HEK293 (cell line): ENCODE data around the gene WDR3.
"Not testable (repeated sequence)": the region's sequence is repeated elsewhere in the genome, so short reads cannot be mapped to it uniquely, and the experiment has no call there.

Source experiments
- CTCF ChIA-PET: fragments of 350-600 bp; formaldehyde crosslinking; extraction: SDS; loops from one replicate; lab custom pipeline; 2021; ENCODE audit warnings: antibody characterized with exemption; lab: Yijun Ruan, JAX
- POLR2A ChIA-PET: fragments of 300-600 bp; formaldehyde crosslinking; extraction: SDS; loops from one replicate; lab custom pipeline; 2020; ENCODE audit warnings: antibody characterized with exemption, inconsistent platforms; lab: Yijun Ruan, JAX
- H3K27ac ChIP-seq: fragments of 200-500 bp; sonication (Bioruptor generic); 2 replicates; pipeline ENCODE4 v1.5.1; 2014; ENCODE audit warnings: low read depth, low read length, control low read depth, inconsistent platforms; ENCODE audit errors: extremely low read depth
- H3K36me3 ChIP-seq, 2 experiments: fragments of 200-500 bp in 1 of 2; sonication (Bioruptor generic) in 1 of 2; 1 replicate in 1 of 2; 2 replicates in 1 of 2; pipeline ENCODE4 v1.5.1; 2014 to 2017; ENCODE audit warnings: inconsistent platforms in 2 of 2, low read length in 2 of 2; ENCODE audit not compliant: control insufficient read depth in 2 of 2, insufficient read depth in 1 of 2
- H3K4me1 ChIP-seq: fragments of 200-500 bp; sonication (Bioruptor generic); 2 replicates; pipeline ENCODE4 v1.5.1; 2014; ENCODE audit warnings: mild to moderate bottlenecking, low read length, inconsistent platforms; ENCODE audit not compliant: control insufficient read depth, insufficient read depth
- H3K4me3 ChIP-seq: 2 replicates; pipeline ENCODE4 v1.5.1; 2011; ENCODE audit warnings: low read depth, mild to moderate bottlenecking, control low read depth, low read length, moderate library complexity
- H3K9me3 ChIP-seq: fragments of 200-500 bp; sonication (Bioruptor generic); 2 replicates; pipeline ENCODE4 v1.5.1; 2014; ENCODE audit warnings: low read depth, low read length, inconsistent platforms; ENCODE audit not compliant: control insufficient read depth, insufficient read depth
- BCL11A ChIP-seq: fragments of 450-650 bp; formaldehyde crosslinking; IDR thresholded peaks from 2 replicates; pipeline ENCODE4 v1.5.1; 2016; ENCODE audit warnings: low read depth, missing biosample characterization, missing genetic modification characterization
- GLI4 ChIP-seq: fragments of 450-650 bp; formaldehyde crosslinking; IDR thresholded peaks from 2 replicates; pipeline ENCODE4 v1.5.1; 2016; ENCODE audit warnings: missing biosample characterization, missing genetic modification characterization
- ZBTB8A ChIP-seq: fragments of 450-650 bp; formaldehyde crosslinking; IDR thresholded peaks from 2 replicates; pipeline ENCODE4 v1.5.1; 2016; ENCODE audit warnings: missing biosample characterization, missing genetic modification characterization
- ZFHX2 ChIP-seq: fragments of 450-650 bp; formaldehyde crosslinking; conservative IDR thresholded peaks from 2 replicates; pipeline ENCODE4 v1.5.1; 2016; ENCODE audit warnings: missing biosample characterization, missing genetic modification characterization
- ZNF138 ChIP-seq: fragments of 450-650 bp; formaldehyde crosslinking; IDR thresholded peaks from 2 replicates; pipeline ENCODE4 v1.5.1; 2016; ENCODE audit warnings: missing biosample characterization, missing genetic modification characterization, borderline replicate concordance
- ZNF140 ChIP-seq: fragments of 450-650 bp; formaldehyde crosslinking; IDR thresholded peaks from 2 replicates; pipeline ENCODE4 v1.5.1; 2016; ENCODE audit warnings: missing biosample characterization, missing genetic modification characterization
- ZNF157 ChIP-seq: fragments of 450-650 bp; formaldehyde crosslinking; IDR thresholded peaks from 2 replicates; pipeline ENCODE4 v1.5.1; 2016; ENCODE audit warnings: missing biosample characterization, missing genetic modification characterization
- ZNF174 ChIP-seq: fragments of 450-650 bp; formaldehyde crosslinking; IDR thresholded peaks from 2 replicates; pipeline ENCODE4 v1.5.0; 2017; ENCODE audit warnings: missing biosample characterization, mild to moderate bottlenecking, missing genetic modification characterization
- ZNF202 ChIP-seq: fragments of 450-650 bp; formaldehyde crosslinking; IDR thresholded peaks from 2 replicates; pipeline ENCODE4 v1.5.1; 2016; ENCODE audit warnings: missing biosample characterization, missing genetic modification characterization, borderline replicate concordance
- ZNF311 ChIP-seq: fragments of 450-650 bp; formaldehyde crosslinking; IDR thresholded peaks from 2 replicates; pipeline ENCODE4 v1.5.1; 2017; ENCODE audit warnings: missing biosample characterization, missing genetic modification characterization, borderline replicate concordance
- ZNF366 ChIP-seq: fragments of 450-650 bp; formaldehyde crosslinking; conservative IDR thresholded peaks from 2 replicates; pipeline ENCODE4 v1.5.1; 2016; ENCODE audit warnings: missing biosample characterization, missing genetic modification characterization
- ZNF433 ChIP-seq: fragments of 450-650 bp; formaldehyde crosslinking; IDR thresholded peaks from 2 replicates; pipeline ENCODE4 v1.5.1; 2016; ENCODE audit warnings: missing biosample characterization, missing genetic modification characterization, low read depth
- ZNF48 ChIP-seq: fragments of 450-650 bp; formaldehyde crosslinking; IDR thresholded peaks from 2 replicates; pipeline ENCODE4 v1.5.1; 2016; ENCODE audit warnings: missing biosample characterization, missing genetic modification characterization
- ZNF521 ChIP-seq: fragments of 450-650 bp; formaldehyde crosslinking; IDR thresholded peaks from 2 replicates; pipeline ENCODE4 v1.5.1; 2017; ENCODE audit warnings: missing biosample characterization, mild to moderate bottlenecking, missing genetic modification characterization
- ZNF658 ChIP-seq: fragments of 450-650 bp; formaldehyde crosslinking; IDR thresholded peaks from 2 replicates; pipeline ENCODE4; 2016; ENCODE audit warnings: missing biosample characterization, missing genetic modification characterization
- ZNF692 ChIP-seq: fragments of 450-650 bp; formaldehyde crosslinking; IDR thresholded peaks from 2 replicates; pipeline ENCODE4 v1.5.1; 2016; ENCODE audit warnings: missing biosample characterization, missing genetic modification characterization
- ZNF747 ChIP-seq: fragments of 450-650 bp; formaldehyde crosslinking; IDR thresholded peaks from 2 replicates; pipeline ENCODE4 v1.5.1; 2016; ENCODE audit warnings: missing biosample characterization, missing genetic modification characterization
- ZNF792 ChIP-seq: fragments of 450-650 bp; formaldehyde crosslinking; IDR thresholded peaks from 2 replicates; pipeline ENCODE4 v1.5.1; 2016; ENCODE audit warnings: missing biosample characterization, missing genetic modification characterization
- TF ChIP-seq, protein P1 (sequence below): fragments of 450-650 bp; formaldehyde crosslinking; IDR thresholded peaks from 2 replicates; pipeline ENCODE4 v1.5.1; 2016; ENCODE audit warnings: missing biosample characterization, missing genetic modification characterization
- TF ChIP-seq, protein P2 (sequence below): fragments of 450-650 bp; formaldehyde crosslinking; IDR thresholded peaks from 2 replicates; pipeline ENCODE4 v1.5.1; 2016; ENCODE audit warnings: missing biosample characterization, missing genetic modification characterization
- TF ChIP-seq, protein P3 (sequence below): fragments of 450-650 bp; formaldehyde crosslinking; IDR thresholded peaks from 2 replicates; pipeline ENCODE4 v1.5.1; 2016; ENCODE audit warnings: missing biosample characterization, missing genetic modification characterization

Gene WDR3

DNA sequence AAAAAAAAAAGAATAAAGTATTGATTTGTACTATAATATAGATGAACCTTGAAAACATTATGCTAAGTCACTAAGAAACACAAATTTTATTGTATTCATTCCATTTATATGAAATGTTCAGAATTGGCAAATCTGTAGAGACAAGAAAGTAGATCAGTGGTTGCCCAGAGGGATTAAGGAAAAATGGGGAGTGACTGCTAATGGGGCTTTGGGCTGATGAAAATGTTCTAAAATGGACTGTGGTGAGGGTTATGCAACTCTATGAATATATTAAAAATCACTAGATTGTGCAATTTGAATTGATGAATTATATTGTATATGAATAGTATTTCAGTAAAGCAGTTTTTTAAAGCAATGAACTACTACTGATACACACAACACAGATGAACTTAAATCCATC is 10.2 kb upstream of the WDR3 start (continued):
- TF ChIP-seq ZNF140 (tag by site-specific recombination) = no peak

GRCh38 chr1:117921991-117922390 is 7.5 kb upstream of the WDR3 start:
- H3K4me3 ChIP-seq = no peak overlapping the region
- H3K9me3 ChIP-seq = no peaks in the 10 kb centered on the region
- H3K27ac ChIP-seq = no peak overlapping the region
- ChIA-PET CTCF (interaction anchor here (0.7 kb wide), 1 partner anchor 9 kb away, joined by 5 read pairs; no protein-coding TSS in a partner anchor), POLR2A (no interaction called here)
- peaks cover 26 to 34% of the 10 kb centered on the region in 2 experiments for H3K36me3 ChIP-seq
- no peaks in the 10 kb centered on the region for H3K4me1 ChIP-seq
- no peak for TF ChIP-seq BCL11A (tag by site-specific recombination)
- no peak for TF ChIP-seq ZNF433 (tag by site-specific recombination)
- no peak for TF ChIP-seq ZNF174 (tag by site-specific recombination)
- no peak for TF ChIP-seq ZBTB8A (tag by site-specific recombination)
- TF ChIP-seq, protein P1, sequence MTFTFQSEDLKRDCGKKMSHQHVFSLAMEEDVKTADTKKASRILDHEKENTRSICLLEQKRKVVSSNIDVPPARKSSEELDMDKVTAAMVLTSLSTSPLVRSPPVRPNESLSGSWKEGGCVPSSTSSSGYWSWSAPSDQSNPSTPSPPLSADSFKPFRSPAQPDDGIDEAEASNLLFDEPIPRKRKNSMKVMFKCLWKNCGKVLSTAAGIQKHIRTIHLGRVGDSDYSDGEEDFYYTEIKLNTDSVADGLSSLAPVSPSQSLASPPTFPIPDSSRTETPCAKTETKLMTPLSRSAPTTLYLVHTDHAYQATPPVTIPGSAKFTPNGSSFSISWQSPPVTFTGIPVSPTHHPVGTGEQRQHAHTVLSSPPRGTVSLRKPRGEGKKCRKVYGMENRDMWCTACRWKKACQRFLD (tag by site-specific recombination) = no peak
- TF ChIP-seq ZNF521 (tag by site-specific recombination) = no peak

DNA sequence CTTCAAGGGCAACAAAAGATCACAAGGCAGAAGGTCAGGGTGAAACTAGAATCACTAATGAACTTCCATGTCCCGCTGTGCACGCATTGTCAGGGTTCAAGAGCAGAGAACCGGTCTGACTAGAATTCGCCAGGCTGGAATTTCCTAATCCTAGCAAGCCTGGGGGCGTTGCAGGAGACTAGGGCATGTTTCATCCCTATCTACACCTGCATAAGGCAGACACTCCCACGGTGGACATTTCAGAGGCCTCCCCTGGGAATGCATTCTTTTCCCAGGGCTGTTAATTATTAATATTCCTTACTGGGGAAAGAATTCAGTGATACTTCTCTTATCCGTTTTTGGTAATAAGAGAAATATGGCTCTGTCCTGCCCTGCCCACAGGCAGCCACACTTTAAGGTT is 6.8 kb upstream of the WDR3 start:
- H3K4me3 ChIP-seq, H3K27ac ChIP-seq, H3K9me3 ChIP-seq, H3K4me1 ChIP-seq, POLR2A ChIA-PET, CTCF ChIA-PET: not testable (repeated sequence)
- H3K36me3 ChIP-seq = peaks cover 20 to 26% of the 10 kb centered on the region in 2 experiments

- peaks cover 2% of the 10 kb centered on the region; the same call in 1 of the 2 replicates for H3K4me1 ChIP-seq
- CTCF ChIA-PET = interaction anchor here (0.6 to 1.2 kb wide), 3 partner anchors 9 to 168 kb away, joined by 3 to 4 read pairs (median 4); no protein-coding TSS in a partner anchor
- no peak overlapping the region for H3K27ac ChIP-seq
- peaks cover 0 to 3% of the 10 kb centered on the region in 2 experiments; a peak in 1 of 3 replicates for H3K36me3 ChIP-seq
- POLR2A ChIA-PET = no interaction called here
- TF ChIP-seq ZNF202 (tag by site-specific recombination) (no peak), ZNF366 (tag by site-specific recombination) (no peak), ZFHX2 (tag by site-specific recombination) (no peak), ZNF747 (tag by site-specific recombination) (no peak), ZNF157 (no peak), ZNF138 (tag by site-specific recombination) (no peak), ZNF792 (tag by site-specific recombination) (no peak), GLI4 (no peak), ZNF311 (tag by site-specific recombination) (no peak), ZNF48 (tag by site-specific recombination) (no peak), ZNF692 (tag by site-specific recombination) (no peak), ZNF658 (tag by site-specific recombination) (no peak)
- TF ChIP-seq, protein P2, sequence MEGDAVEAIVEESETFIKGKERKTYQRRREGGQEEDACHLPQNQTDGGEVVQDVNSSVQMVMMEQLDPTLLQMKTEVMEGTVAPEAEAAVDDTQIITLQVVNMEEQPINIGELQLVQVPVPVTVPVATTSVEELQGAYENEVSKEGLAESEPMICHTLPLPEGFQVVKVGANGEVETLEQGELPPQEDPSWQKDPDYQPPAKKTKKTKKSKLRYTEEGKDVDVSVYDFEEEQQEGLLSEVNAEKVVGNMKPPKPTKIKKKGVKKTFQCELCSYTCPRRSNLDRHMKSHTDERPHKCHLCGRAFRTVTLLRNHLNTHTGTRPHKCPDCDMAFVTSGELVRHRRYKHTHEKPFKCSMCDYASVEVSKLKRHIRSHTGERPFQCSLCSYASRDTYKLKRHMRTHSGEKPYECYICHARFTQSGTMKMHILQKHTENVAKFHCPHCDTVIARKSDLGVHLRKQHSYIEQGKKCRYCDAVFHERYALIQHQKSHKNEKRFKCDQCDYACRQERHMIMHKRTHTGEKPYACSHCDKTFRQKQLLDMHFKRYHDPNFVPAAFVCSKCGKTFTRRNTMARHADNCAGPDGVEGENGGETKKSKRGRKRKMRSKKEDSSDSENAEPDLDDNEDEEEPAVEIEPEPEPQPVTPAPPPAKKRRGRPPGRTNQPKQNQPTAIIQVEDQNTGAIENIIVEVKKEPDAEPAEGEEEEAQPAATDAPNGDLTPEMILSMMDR (tag by site-specific recombination) = no peak
- TF ChIP-seq, protein P3, sequence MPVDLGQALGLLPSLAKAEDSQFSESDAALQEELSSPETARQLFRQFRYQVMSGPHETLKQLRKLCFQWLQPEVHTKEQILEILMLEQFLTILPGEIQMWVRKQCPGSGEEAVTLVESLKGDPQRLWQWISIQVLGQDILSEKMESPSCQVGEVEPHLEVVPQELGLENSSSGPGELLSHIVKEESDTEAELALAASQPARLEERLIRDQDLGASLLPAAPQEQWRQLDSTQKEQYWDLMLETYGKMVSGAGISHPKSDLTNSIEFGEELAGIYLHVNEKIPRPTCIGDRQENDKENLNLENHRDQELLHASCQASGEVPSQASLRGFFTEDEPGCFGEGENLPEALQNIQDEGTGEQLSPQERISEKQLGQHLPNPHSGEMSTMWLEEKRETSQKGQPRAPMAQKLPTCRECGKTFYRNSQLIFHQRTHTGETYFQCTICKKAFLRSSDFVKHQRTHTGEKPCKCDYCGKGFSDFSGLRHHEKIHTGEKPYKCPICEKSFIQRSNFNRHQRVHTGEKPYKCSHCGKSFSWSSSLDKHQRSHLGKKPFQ (tag by site-specific recombination) = no peak
- no peak overlapping the region for H3K4me3 ChIP-seq
- H3K9me3 ChIP-seq = no peaks in the 10 kb centered on the region
These were observed 3.6 kb upstream of the WDR3 start for GRCh38 chr1:117925981-117926380.
